NCI-H82 (cell line): ENCODE measurements around the gene COL27A1.
A peak's percentile ranks its signal among the peaks of the same experiment; 100 is the strongest.

Experiments
- DNase-seq: peaks from one replicate; lab custom pipeline; 2025; lab: John Stamatoyannopoulos, UW

COL27A1 gene

GRCh38 chr9:114227288-114228015 lies 72.1 kb downstream of the COL27A1 start:
- no peak for DNase-seq

- no peak for DNase-seq
Observed at GRCh38 chr9:114228016-114228808, 72.9 kb downstream of the COL27A1 start.

- DNase-seq, result no peak
Observed at GRCh38 chr9:114229295-114229694, 74.0 kb downstream of the COL27A1 start.

GRCh38 chr9:114230068-114230467 lies 74.7 kb downstream of the COL27A1 start:
- DNase-seq, result no peak

GRCh38 chr9:114231273-114231672 lies 75.9 kb downstream of the COL27A1 start:
- no peak for DNase-seq

- no peak for DNase-seq
Observed at GRCh38 chr9:114231719-114232449, 76.5 kb downstream of the COL27A1 start.

- DNase-seq, result no peak
Observed at GRCh38 chr9:114233491-114234185, 78.3 kb downstream of the COL27A1 start.

- no peak for DNase-seq
Observed at GRCh38 chr9:114235033-114235661, 79.8 kb downstream of the COL27A1 start.

GRCh38 chr9:114236391-114237138 lies 81.2 kb downstream of the COL27A1 start:
- no peak for DNase-seq

- no peak for DNase-seq
Observed at GRCh38 chr9:114237247-114237646, 81.9 kb downstream of the COL27A1 start.

GRCh38 chr9:114237781-114238180 lies 82.4 kb downstream of the COL27A1 start:
- no peak for DNase-seq

GRCh38 chr9:114238472-114238871 lies 83.1 kb downstream of the COL27A1 start:
- no peak for DNase-seq

GRCh38 chr9:114238891-114239875 lies 83.8 kb downstream of the COL27A1 start:
- DNase-seq, result peak; percentile 80

- no peak for DNase-seq
Observed at GRCh38 chr9:114240216-114240615, 84.9 kb downstream of the COL27A1 start.

- no peak for DNase-seq
Observed at GRCh38 chr9:114240647-114241558, 85.6 kb downstream of the COL27A1 start.

- DNase-seq, result no peak
Observed at GRCh38 chr9:114242837-114243236, 87.5 kb downstream of the COL27A1 start.

GRCh38 chr9:114243240-114243639 lies 87.9 kb downstream of the COL27A1 start:
- no peak for DNase-seq

- no peak for DNase-seq
Observed at GRCh38 chr9:114244570-114244969, 89.2 kb downstream of the COL27A1 start.

GRCh38 chr9:114246558-114246957 lies 91.2 kb downstream of the COL27A1 start:
- DNase-seq, result no peak
